Suprapubic skin (tissue), 3 donors: Measurements from ENCODE around the gene NRARP.

Experiments used
- POLR2AphosphoS5 ChIP-seq, 3 donors: sonication (generic); formaldehyde crosslinking; IDR thresholded peaks; one replicate each; pipeline ENCODE4 v1.6.1; 2017; ENCODE audit warnings: antibody characterized with exemption in 3 of 3
- TF ChIP-seq, protein P1 (sequence below), 2 donors: fragments of 200-600 bp in 1 of 2; fragments of 450-650 bp in 1 of 2; sonication (generic) in 1 of 2; IDR thresholded peaks; one replicate each; pipeline ENCODE4 v1.5.1; 2016 to 2019; ENCODE audit warnings: antibody characterized with exemption in 2 of 2, mild to moderate bottlenecking in 1 of 2, moderate library complexity in 1 of 2

DNA sequence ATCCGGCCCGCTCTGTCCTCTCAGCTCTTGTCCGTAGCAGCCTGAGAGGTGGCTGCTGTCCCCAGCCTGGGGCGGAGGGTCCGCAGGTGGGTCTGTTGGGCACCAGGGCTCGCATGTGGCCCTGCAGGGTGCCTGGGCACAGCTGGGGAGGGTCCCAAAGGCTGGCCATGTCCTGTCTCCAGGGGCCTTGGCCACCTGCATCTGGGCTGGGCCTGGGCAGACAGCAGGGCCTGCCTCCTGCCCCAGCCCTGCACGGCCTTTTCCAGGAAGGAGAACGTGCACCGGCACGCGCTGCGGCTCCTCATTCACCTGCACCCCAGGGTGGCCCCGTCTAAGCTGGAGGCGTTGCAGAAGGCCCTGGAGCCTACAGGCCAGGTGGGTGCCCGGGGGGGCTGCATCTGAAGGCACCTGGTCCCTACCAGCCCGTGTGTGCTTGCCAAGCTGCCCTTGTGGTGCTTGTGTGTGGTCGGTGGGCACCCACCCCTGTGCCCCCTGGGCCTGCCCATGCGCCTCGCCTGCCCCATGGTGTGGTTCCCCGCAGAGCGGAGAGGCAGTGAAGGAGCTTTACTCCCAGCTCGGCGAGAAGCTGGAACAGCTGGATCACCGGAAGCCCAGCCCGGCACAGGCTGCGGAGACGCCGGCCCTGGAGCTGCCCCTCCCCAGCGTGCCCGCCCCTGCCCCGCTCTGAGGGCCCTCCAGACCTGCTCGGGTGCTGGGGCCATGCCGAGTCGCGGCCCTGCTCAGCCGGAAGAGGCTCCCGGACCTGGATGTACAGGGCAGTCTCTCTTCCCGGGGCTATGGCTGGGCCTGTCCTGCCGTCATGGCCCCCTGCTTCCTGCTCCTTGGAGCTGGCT is 29.6 kb downstream of the NRARP start:
- TF ChIP-seq, protein P1, sequence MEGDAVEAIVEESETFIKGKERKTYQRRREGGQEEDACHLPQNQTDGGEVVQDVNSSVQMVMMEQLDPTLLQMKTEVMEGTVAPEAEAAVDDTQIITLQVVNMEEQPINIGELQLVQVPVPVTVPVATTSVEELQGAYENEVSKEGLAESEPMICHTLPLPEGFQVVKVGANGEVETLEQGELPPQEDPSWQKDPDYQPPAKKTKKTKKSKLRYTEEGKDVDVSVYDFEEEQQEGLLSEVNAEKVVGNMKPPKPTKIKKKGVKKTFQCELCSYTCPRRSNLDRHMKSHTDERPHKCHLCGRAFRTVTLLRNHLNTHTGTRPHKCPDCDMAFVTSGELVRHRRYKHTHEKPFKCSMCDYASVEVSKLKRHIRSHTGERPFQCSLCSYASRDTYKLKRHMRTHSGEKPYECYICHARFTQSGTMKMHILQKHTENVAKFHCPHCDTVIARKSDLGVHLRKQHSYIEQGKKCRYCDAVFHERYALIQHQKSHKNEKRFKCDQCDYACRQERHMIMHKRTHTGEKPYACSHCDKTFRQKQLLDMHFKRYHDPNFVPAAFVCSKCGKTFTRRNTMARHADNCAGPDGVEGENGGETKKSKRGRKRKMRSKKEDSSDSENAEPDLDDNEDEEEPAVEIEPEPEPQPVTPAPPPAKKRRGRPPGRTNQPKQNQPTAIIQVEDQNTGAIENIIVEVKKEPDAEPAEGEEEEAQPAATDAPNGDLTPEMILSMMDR (IDR thresholded peaks at IDR 0.05) = no peak
- TF ChIP-seq POLR2AphosphoS5 (IDR thresholded peaks at IDR 0.05) = no peak
